Heart left ventricle (tissue), 13 donors: ENCODE measurements around the gene GNG7.

Experiments used
- POLR2A ChIP-seq, 2 donors: fragments of 450-650 bp; IDR thresholded peaks; one replicate each; pipeline ENCODE4 v1.6.1; 2017; ENCODE audit warnings: antibody characterized with exemption in 2 of 2, mild to moderate bottlenecking in 2 of 2, moderate library complexity in 2 of 2
- TF ChIP-seq, protein P1 (sequence below), 12 donors: fragments of 200-600 bp; sonication (generic) in 4 of 12; IDR thresholded peaks; one replicate each; pipeline versions ENCODE4 v1.5.0 to v1.8.0; 2018 to 2022; ENCODE audit warnings: antibody characterized with exemption in 12 of 12, mild to moderate bottlenecking in 5 of 12
- donor health status: ischemic (EF 13 %, LVEDD 7.1; RV severe dilation, severe dysfunction).
- donor health status: DM: no; HTN: yes; CAD: no.
- donor health status: DM: no; HTN: no; CAD: no.
- donor health status: ischemic (EF 25% LVEDD 6.9; RV normal size, moderate dysfunction).
- donor health status: ischemic (EF 25% LVEDD 5.7; RV mildly dilated, moderate dysfunction).
- donor health status: ischemic (EF 35%, LVEDD 5.7; RV mildly dilated, moderate dysfunction).
- donor health status: nonischemic (EF 11% LVEDD 7.7; RV severe dilation, severe dysfunction).
- donor health status: DM: yes; HTN: yes; CAD: no.
- donor health status: PGD.
- donor health status: ischemic (EF 29% LVEDD 5.4; RV normal size, mild dysfunction).
- donor health status: nonischemic (EF 23%, LVEDD 6.1; RV moderate dilation, normal function).

GRCh38 chr19:2700660-2701360, 1.7 kb downstream of the GNG7 start:
- TF ChIP-seq, protein P1, sequence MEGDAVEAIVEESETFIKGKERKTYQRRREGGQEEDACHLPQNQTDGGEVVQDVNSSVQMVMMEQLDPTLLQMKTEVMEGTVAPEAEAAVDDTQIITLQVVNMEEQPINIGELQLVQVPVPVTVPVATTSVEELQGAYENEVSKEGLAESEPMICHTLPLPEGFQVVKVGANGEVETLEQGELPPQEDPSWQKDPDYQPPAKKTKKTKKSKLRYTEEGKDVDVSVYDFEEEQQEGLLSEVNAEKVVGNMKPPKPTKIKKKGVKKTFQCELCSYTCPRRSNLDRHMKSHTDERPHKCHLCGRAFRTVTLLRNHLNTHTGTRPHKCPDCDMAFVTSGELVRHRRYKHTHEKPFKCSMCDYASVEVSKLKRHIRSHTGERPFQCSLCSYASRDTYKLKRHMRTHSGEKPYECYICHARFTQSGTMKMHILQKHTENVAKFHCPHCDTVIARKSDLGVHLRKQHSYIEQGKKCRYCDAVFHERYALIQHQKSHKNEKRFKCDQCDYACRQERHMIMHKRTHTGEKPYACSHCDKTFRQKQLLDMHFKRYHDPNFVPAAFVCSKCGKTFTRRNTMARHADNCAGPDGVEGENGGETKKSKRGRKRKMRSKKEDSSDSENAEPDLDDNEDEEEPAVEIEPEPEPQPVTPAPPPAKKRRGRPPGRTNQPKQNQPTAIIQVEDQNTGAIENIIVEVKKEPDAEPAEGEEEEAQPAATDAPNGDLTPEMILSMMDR (IDR thresholded peaks at IDR 0.05): no peak
- no peak for TF ChIP-seq POLR2A (IDR thresholded peaks at IDR 0.05)
